K562 (cell line): Measurements from ENCODE around the gene ADAMTS15. TPM values are rescaled to one million over a fixed set of nuclear protein-coding genes. Genes with fewer than 3 reads are reported as not detected.
A peak's percentile ranks its signal among the peaks of the same experiment; 100 is the strongest.

Experiments used
- ATAC-seq: fragments of 200-7000 bp; cut with Tn5 transposase; 3 replicates; pipeline ENCODE4 v1.9.1; 2020; ENCODE audit warnings: moderate library complexity
- BruUV-seq: library from RNA; stranded (reverse); fragments of 400-500 nt; replicated peaks from 2 replicates; lab custom pipeline; 2021; lab: Mats Ljungman, UMichigan
- CTCF ChIA-PET: fragments of 300-600 bp; formaldehyde crosslinking; extraction: SDS; loops from one replicate; lab custom pipeline; 2021; ENCODE audit warnings: low intra/inter-chr PET ratio; lab: Yijun Ruan, JAX
- POLR2A ChIA-PET: fragments of 300-600, 350-650 bp; sonication (Branson Sonifier 250); formaldehyde crosslinking; extraction: SDS; loops from one replicate; lab custom pipeline; 2021; ENCODE audit warnings: antibody characterized with exemption, inconsistent platforms; lab: Yijun Ruan, JAX
- DNase-seq, 4 experiments: peaks; one replicate each; pipeline versions ENCODE4 v3.0.0 to v3.0.0-alpha.2; 2011 to 2018; ENCODE audit warnings: low spot score in 3 of 4, mixed read lengths in 3 of 4; ENCODE audit errors: extremely low read depth in 1 of 4
- FAIRE-seq: peaks from 2 replicates; lab custom pipeline; 2011; peaks lifted over from hg19 to GRCh38; lab: Jason Lieb, UNC
- H2AFZ ChIP-seq: 2 replicates; pipeline ENCODE4 v1.6.0; 2011; ENCODE audit warnings: low read depth, low read length, control low read depth, inconsistent platforms
- H3K27ac ChIP-seq: fragments of 200-600 bp; 3 replicates; pipeline ENCODE4 v1.8.0; 2011; ENCODE audit warnings: low read depth, mild to moderate bottlenecking, control low read depth, inconsistent platforms, low read length, moderate library complexity, mixed read lengths; ENCODE audit errors: extremely low read depth
- H3K27me3 ChIP-seq, 2 experiments: fragments of 300-600 bp in 1 of 2; 2 replicates in 1 of 2; 3 replicates in 1 of 2; pipeline versions ENCODE4 v1.6.0 to v1.8.0; 2011; ENCODE audit warnings: inconsistent platforms in 2 of 2, low read length in 2 of 2, mild to moderate bottlenecking in 1 of 2, mixed read lengths in 1 of 2, moderate library complexity in 1 of 2; ENCODE audit not compliant: control insufficient read depth in 2 of 2, insufficient read depth in 2 of 2
- H3K36me3 ChIP-seq: fragments of 300-600 bp; 3 replicates; pipeline ENCODE4 v1.8.0; 2011; ENCODE audit warnings: mild to moderate bottlenecking, low read length, inconsistent platforms; ENCODE audit not compliant: control insufficient read depth, insufficient read depth
- H3K4me1 ChIP-seq, 2 experiments: fragments of 200-600 bp in 1 of 2; replicated peaks in 1 of 2; 2 replicates in 1 of 2; 3 replicates in 1 of 2; pipeline versions ENCODE4 v1.5.1 to v1.8.0; 2011; ENCODE audit warnings: inconsistent platforms in 2 of 2, low read length in 2 of 2, mild to moderate bottlenecking in 1 of 2, mixed read lengths in 1 of 2, moderate library complexity in 1 of 2; ENCODE audit not compliant: control insufficient read depth in 2 of 2, insufficient read depth in 2 of 2
- H3K4me2 ChIP-seq: 2 replicates; pipeline ENCODE4 v1.6.1; 2011; ENCODE audit warnings: low read length, control low read depth, inconsistent platforms, mixed read lengths; ENCODE audit not compliant: insufficient read depth
- H3K4me3 ChIP-seq: fragments of 200-600 bp; sonication (generic), shearing (Covaris generic); 2 replicates; pipeline ENCODE4 v1.5.1; 2016; ENCODE audit warnings: control low read depth, inconsistent platforms
- H3K79me2 ChIP-seq: fragments of 200-600 bp; 3 replicates; pipeline ENCODE4 v1.8.0; 2011; ENCODE audit warnings: low read length, inconsistent platforms; ENCODE audit not compliant: control insufficient read depth, insufficient read depth
- H3K9ac ChIP-seq, 2 experiments: 2 replicates each; pipeline versions ENCODE4 v1.6.0 to v1.6.1; 2011; ENCODE audit warnings: low read depth in 2 of 2, low read length in 2 of 2, control low read depth in 1 of 2, inconsistent platforms in 1 of 2, mild to moderate bottlenecking in 1 of 2, mixed read lengths in 1 of 2; ENCODE audit not compliant: insufficient read depth in 1 of 2
- H3K9me1 ChIP-seq: one replicate; pipeline ENCODE4 v1.6.0; 2011; ENCODE audit warnings: inconsistent platforms, mild to moderate bottlenecking, low read length, moderate library complexity; ENCODE audit not compliant: control insufficient read depth, insufficient read depth
- H3K9me3 ChIP-seq: replicated peaks from 2 replicates; pipeline ENCODE4 v1.5.1; 2011; ENCODE audit warnings: low read depth, low read length, inconsistent platforms; ENCODE audit not compliant: control insufficient read depth, insufficient read depth
- H4K20me1 ChIP-seq: replicated peaks from 2 replicates; pipeline ENCODE4 v1.6.1; 2011; ENCODE audit warnings: low read length, inconsistent platforms, mixed read lengths; ENCODE audit not compliant: control insufficient read depth, insufficient read depth
- E2F6 ChIP-seq, 2 experiments: IDR thresholded peaks; 2 replicates each; pipeline ENCODE4 v1.6.1; 2011; ENCODE audit warnings: borderline replicate concordance in 1 of 2, control low read depth in 1 of 2, low read depth in 1 of 2, low read length in 1 of 2, mild to moderate bottlenecking in 1 of 2, mixed read lengths in 1 of 2, moderate library complexity in 1 of 2; ENCODE audit not compliant: insufficient read depth in 1 of 2, insufficient read length in 1 of 2, poor library complexity in 1 of 2, severe bottlenecking in 1 of 2; ENCODE audit errors: extremely low read depth in 1 of 2
- ELF1 ChIP-seq: fragments of 200-800 bp; sonication (Bioruptor generic); IDR thresholded peaks from 2 replicates; pipeline ENCODE4 v1.6.1; 2016; ENCODE audit warnings: missing genetic modification characterization, missing compliant biosample characterization
- L3MBTL2 ChIP-seq: fragments of 450-650 bp; IDR thresholded peaks from 2 replicates; pipeline ENCODE4 v1.6.1; 2016; ENCODE audit warnings: mild to moderate bottlenecking, moderate library complexity
- MGA ChIP-seq: fragments of 450-650 bp; IDR thresholded peaks from 2 replicates; pipeline ENCODE4 v1.6.1; 2016; ENCODE audit warnings: mild to moderate bottlenecking, moderate library complexity
- RAD51 ChIP-seq: fragments of 450-650 bp; IDR thresholded peaks from 2 replicates; pipeline ENCODE4 v1.7.1; 2016; ENCODE audit warnings: low read depth, mild to moderate bottlenecking, borderline replicate concordance
- RHOXF2B ChIP-seq: fragments of 250-450 bp; sonication (Bioruptor Pico); conservative IDR thresholded peaks from 2 replicates; pipeline ENCODE4 v1.5.1; 2021
- USF2 ChIP-seq: sonication (generic); formaldehyde crosslinking; IDR thresholded peaks from 2 replicates; pipeline ENCODE4 v1.5.0; 2020; ENCODE audit warnings: missing genetic modification reagents
- ZZZ3 ChIP-seq: fragments of 450-650 bp; IDR thresholded peaks from 2 replicates; pipeline ENCODE4 v1.6.1; 2016; ENCODE audit warnings: antibody characterized with exemption, mild to moderate bottlenecking, moderate library complexity
- WGBS: fragments of 100-300 bp; shearing (Covaris generic); methylation state at CpG from one replicate; pipeline ENCODE4 v1.1.6; 2016; ENCODE audit warnings: low coverage, mixed read lengths; ENCODE audit not compliant: insufficient coverage; ENCODE audit errors: missing lambda C conversion rate; 5-methylcytosine and 5-hydroxymethylcytosine counted together
- in situ Hi-C: fragments of 300-500 bp; cut with MboI; formaldehyde crosslinking; loops from 4 replicates; pipeline ENCODE4 v1.15.0; 2018; ENCODE audit warnings: inconsistent platforms, mixed read lengths
- intact Hi-C: fragments of 100-400 bp; cut with micrococcal nuclease; formaldehyde crosslinking; loops from 2 replicates; pipeline ENCODE4 v1.14.2; 2022
- polyA plus RNA-seq, 8 experiments: library from polyadenylated mRNA; depleted of rRNA in 4 of 8; stranded (reverse) in 5 of 8; unstranded in 3 of 8; fragments of >200 nt; fragmentation: Nextera tagmentation in 2 of 8; fragmentation: Illumina TruSeq in 1 of 8; extraction: Ambion mirVana in 2 of 8; extraction: Trizol in 1 of 8; gene quantifications; 2 replicates each; pipeline versions ENCODE4 v1.2.1 to v1.2.3, GENCODE V29; 2011 to 2014; ENCODE audit warnings: inconsistent platforms in 1 of 8, missing spikeins in 1 of 8
- total RNA-seq, 7 experiments: library from RNA; depleted of rRNA in 6 of 7; stranded (reverse); fragments of >200 nt in 6 of 7; fragmentation: Illumina TruSeq in 2 of 7; extraction: Trizol in 2 of 7; gene quantifications; 2 replicates each; pipeline versions ENCODE4 v1.2.1 to v1.2.3, GENCODE V29; 2011 to 2021; ENCODE audit warnings: low replicate concordance in 1 of 7

The ADAMTS15 gene
- total and polyA plus RNA-seq, 9 of the 15 experiments (the other 6 are each of a cell fraction or from before 2014, with no cell fraction given) = 0.04 TPM; not detected in 8

- ATAC-seq = no peak
- Histone ChIP-seq H3K4me1 (peaks cover 6 to 7% of the 10 kb centered on the region in 2 experiments), H3K4me3 (no peak overlapping the region), H3K27me3 (peaks cover 13 to 31% of the 10 kb centered on the region in 2 experiments; a peak in 4 of 5 replicates), H3K4me2 (no peak overlapping the region), H2AFZ (no peak overlapping the region), H3K9me3 (no peaks in the 10 kb centered on the region), H3K79me2 (no peaks in the 10 kb centered on the region), H3K27ac (no peak overlapping the region), H4K20me1 (0 out of 2 replicates have a peak, but pooled peaks cover 4% of the 10 kb centered on the region), H3K36me3 (no peaks in the 10 kb centered on the region), H3K9ac (no peak overlapping the region), H3K9me1 (no peaks in the 10 kb centered on the region)
- intact Hi-C loops (no loop called here), in situ Hi-C loops (no loop called here)
- ChIA-PET POLR2A (interaction anchor here (0.6 kb wide), 1 partner anchor 34 kb away, joined by 3 read pairs; no protein-coding TSS in a partner anchor), CTCF (no interaction called here)
- 2% methylated on average over 6 of the region's 6 CpGs for WGBS
- BruUV-seq = no TSS peak
- DNase-seq = no peak
- TF ChIP-seq MGA (peak; percentile 51), L3MBTL2 (peak; percentile 69), ELF1 (tag) (0 out of 2 replicates have a peak, but pooled peaks have one; percentile 13), ZZZ3 (no peak), RAD51 (peak; percentile 66), E2F6 (IDR thresholded peaks at IDR 0.05; ENCODE audit: borderline replicate concordance in 1 of 2, extremely low read depth in 1 of 2, insufficient read depth in 1 of 2, insufficient read length in 1 of 2, low read depth in 1 of 2, low read length in 1 of 2, poor library complexity in 1 of 2, severe bottlenecking in 1 of 2) (peak in 1 of 2 experiments; percentile 18), RHOXF2B (CRISPR knock-in tag) (no peak), USF2 (CRISPR knock-in tag) (peak; percentile 62)
- FAIRE-seq = no peak
Measured at GRCh38 chr11:130525307-130525706, 76.9 kb downstream of the ADAMTS15 start.
